ENCODE measurements around the gene NDUFAF2.

- TF ChIP-seq CTCF (IDR thresholded peaks at IDR 0.05; ENCODE audit: insufficient read depth, low read depth, low read length) (no peak), EZH2 (IDR thresholded peaks at IDR 0.05; ENCODE audit: insufficient read depth, low read length) (no peak)
Measured at GRCh38 chr5:61176631-61177030, 231.6 kb downstream of the NDUFAF2 start.
